K562 (cell line): ENCODE data around the gene CRPPA. TPM values are rescaled to one million over a fixed set of nuclear protein-coding genes. Genes with fewer than 3 reads are reported as not detected.

Experiments used
- CHD1 ChIP-seq: fragments of 200-600 bp; sonication (generic); IDR thresholded peaks from one replicate; pipeline ENCODE4 v1.6.1; 2012; ENCODE audit warnings: mild to moderate bottlenecking, moderate library complexity, low read length, inconsistent platforms
- HDGF ChIP-seq: fragments of 450-650 bp; IDR thresholded peaks from 2 replicates; pipeline ENCODE4 v1.6.1; 2016
- IFI16 ChIP-seq: fragments of 250-450 bp; sonication (Bioruptor Pico); IDR thresholded peaks from 2 replicates; pipeline ENCODE4 v2.1.2; 2022; ENCODE audit warnings: mild to moderate bottlenecking, inconsistent platforms
- PYGO2 ChIP-seq: fragments of 450-650 bp; IDR thresholded peaks from 2 replicates; pipeline ENCODE4 v1.6.1; 2016; ENCODE audit warnings: mild to moderate bottlenecking, missing genetic modification characterization, moderate library complexity, missing compliant biosample characterization
- SIRT6 ChIP-seq: IDR thresholded peaks from one replicate; pipeline ENCODE4 v1.6.1; 2012; ENCODE audit warnings: low read depth, mild to moderate bottlenecking, control low read depth, inconsistent platforms, low read length, moderate library complexity
- YBX1 ChIP-seq: fragments of 450-650 bp; IDR thresholded peaks from 2 replicates; pipeline ENCODE4 v1.7.1; 2016; ENCODE audit warnings: mild to moderate bottlenecking
- ZBTB1 ChIP-seq: sonication (generic); formaldehyde crosslinking; IDR thresholded peaks from 2 replicates; pipeline ENCODE4 v1.8.1; 2023; ENCODE audit warnings: missing genetic modification reagents, low read depth, mild to moderate bottlenecking, borderline replicate concordance
- ZNF76 ChIP-seq: fragments of 250-450 bp; sonication (Bioruptor Pico); IDR thresholded peaks from 2 replicates; pipeline ENCODE4 v1.4.0; 2020; ENCODE audit warnings: mild to moderate bottlenecking, moderate library complexity, borderline replicate concordance
- polyA plus RNA-seq, 8 experiments: library from polyadenylated mRNA; depleted of rRNA in 4 of 8; stranded (reverse) in 5 of 8; unstranded in 3 of 8; fragments of >200 nt; fragmentation: Nextera tagmentation in 2 of 8; fragmentation: Illumina TruSeq in 1 of 8; extraction: Ambion mirVana in 2 of 8; extraction: Trizol in 1 of 8; gene quantifications; 2 replicates each; pipeline versions ENCODE4 v1.2.1 to v1.2.3, GENCODE V29; 2011 to 2014; ENCODE audit warnings: inconsistent platforms in 1 of 8, missing spikeins in 1 of 8
- total RNA-seq, 7 experiments: library from RNA; depleted of rRNA in 6 of 7; stranded (reverse); fragments of >200 nt in 6 of 7; fragmentation: Illumina TruSeq in 2 of 7; extraction: Trizol in 2 of 7; gene quantifications; 2 replicates each; pipeline versions ENCODE4 v1.2.1 to v1.2.3, GENCODE V29; 2011 to 2021; ENCODE audit warnings: low replicate concordance in 1 of 7
- TF ChIP-seq, protein P1 (sequence below), 2 experiments: IDR thresholded peaks; 2 replicates each; pipeline ENCODE4 v1.6.1; 2012; ENCODE audit warnings: improper control_type of control experiment in 2 of 2, low read depth in 2 of 2, low read length in 2 of 2, borderline replicate concordance in 1 of 2
- TF ChIP-seq, protein P2 (sequence below), 2 experiments: fragments of 450-650 bp; IDR thresholded peaks; 2 replicates each; pipeline ENCODE4 v1.6.1; 2018; ENCODE audit warnings: mild to moderate bottlenecking in 2 of 2, low read depth in 1 of 2; ENCODE audit not compliant: partially characterized antibody in 2 of 2
- TF ChIP-seq, protein P3 (sequence below): fragments of 450-650 bp; formaldehyde crosslinking; IDR thresholded peaks from 2 replicates; pipeline ENCODE4 v1.4.0; 2020; ENCODE audit warnings: mild to moderate bottlenecking, moderate library complexity
- TF ChIP-seq, protein P4 (sequence below): IDR thresholded peaks from 2 replicates; pipeline ENCODE4 v1.6.1; 2011; ENCODE audit not compliant: insufficient read length; ENCODE audit errors: extremely low read depth
- TF ChIP-seq, protein P5 (sequence below): fragments of 450-650 bp; IDR thresholded peaks from 2 replicates; pipeline ENCODE4 v1.7.0; 2016; ENCODE audit warnings: borderline replicate concordance

CRPPA gene
- total and polyA plus RNA-seq, 9 of the 15 experiments (the other 6 are each of a cell fraction or from before 2014, with no cell fraction given) = 3.9 to 14.4 (median 7.8) TPM

DNA sequence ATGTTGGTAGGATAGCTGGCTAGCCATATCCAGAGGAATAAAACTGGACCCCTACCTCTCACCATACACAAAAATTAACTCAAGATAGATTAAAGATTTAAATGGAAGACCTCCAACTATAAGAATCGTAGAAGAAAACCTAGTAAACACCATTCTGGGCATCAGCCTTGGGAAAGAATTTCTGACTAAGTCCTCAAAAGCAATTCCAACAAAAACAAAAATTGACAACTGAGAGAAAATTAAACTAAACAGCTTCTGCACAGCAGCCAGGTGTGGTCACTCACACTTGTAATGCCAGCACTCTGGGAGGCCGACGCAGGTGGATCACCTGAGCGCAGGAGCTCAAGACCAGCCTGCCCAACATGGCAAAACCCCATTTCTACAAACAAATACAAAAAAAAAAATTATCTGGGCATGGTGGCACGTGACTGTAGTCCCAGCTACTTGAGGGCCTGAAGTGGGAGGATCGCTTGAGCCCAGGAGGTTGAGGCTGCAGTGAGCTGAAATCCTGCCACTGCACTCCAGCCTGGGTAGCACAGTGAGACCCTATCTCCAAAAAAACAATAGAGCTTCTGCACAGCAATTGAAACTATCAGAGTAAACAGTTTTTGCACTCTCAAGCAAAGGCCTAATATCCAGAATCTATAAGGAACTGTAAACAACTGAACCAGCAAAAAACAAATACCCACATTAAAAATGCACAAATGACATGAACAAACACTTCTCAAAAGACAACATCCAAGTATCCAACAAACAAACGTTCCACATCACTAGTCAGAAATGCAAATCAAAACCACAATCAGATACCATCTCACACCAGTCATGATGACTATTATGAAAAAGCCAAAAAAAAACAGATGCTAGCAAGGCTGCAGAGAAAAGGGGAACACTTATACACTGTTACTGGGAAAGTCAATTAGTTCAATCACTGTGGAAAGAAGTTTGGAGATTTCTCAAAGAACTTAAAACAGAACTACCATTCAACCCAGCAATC lies 4.8 kb downstream of the CRPPA start (continued):
- TF ChIP-seq, protein P1, sequence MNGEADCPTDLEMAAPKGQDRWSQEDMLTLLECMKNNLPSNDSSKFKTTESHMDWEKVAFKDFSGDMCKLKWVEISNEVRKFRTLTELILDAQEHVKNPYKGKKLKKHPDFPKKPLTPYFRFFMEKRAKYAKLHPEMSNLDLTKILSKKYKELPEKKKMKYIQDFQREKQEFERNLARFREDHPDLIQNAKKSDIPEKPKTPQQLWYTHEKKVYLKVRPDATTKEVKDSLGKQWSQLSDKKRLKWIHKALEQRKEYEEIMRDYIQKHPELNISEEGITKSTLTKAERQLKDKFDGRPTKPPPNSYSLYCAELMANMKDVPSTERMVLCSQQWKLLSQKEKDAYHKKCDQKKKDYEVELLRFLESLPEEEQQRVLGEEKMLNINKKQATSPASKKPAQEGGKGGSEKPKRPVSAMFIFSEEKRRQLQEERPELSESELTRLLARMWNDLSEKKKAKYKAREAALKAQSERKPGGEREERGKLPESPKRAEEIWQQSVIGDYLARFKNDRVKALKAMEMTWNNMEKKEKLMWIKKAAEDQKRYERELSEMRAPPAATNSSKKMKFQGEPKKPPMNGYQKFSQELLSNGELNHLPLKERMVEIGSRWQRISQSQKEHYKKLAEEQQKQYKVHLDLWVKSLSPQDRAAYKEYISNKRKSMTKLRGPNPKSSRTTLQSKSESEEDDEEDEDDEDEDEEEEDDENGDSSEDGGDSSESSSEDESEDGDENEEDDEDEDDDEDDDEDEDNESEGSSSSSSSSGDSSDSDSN (IDR thresholded peaks at IDR 0.05; ENCODE audit: borderline replicate concordance in 1 of 2, low read depth in 2 of 2, low read length in 2 of 2) = no peak
- TF ChIP-seq ZBTB1 (CRISPR knock-in tag) = no peak
- no peak for TF ChIP-seq CHD1
- TF ChIP-seq, protein P2, sequence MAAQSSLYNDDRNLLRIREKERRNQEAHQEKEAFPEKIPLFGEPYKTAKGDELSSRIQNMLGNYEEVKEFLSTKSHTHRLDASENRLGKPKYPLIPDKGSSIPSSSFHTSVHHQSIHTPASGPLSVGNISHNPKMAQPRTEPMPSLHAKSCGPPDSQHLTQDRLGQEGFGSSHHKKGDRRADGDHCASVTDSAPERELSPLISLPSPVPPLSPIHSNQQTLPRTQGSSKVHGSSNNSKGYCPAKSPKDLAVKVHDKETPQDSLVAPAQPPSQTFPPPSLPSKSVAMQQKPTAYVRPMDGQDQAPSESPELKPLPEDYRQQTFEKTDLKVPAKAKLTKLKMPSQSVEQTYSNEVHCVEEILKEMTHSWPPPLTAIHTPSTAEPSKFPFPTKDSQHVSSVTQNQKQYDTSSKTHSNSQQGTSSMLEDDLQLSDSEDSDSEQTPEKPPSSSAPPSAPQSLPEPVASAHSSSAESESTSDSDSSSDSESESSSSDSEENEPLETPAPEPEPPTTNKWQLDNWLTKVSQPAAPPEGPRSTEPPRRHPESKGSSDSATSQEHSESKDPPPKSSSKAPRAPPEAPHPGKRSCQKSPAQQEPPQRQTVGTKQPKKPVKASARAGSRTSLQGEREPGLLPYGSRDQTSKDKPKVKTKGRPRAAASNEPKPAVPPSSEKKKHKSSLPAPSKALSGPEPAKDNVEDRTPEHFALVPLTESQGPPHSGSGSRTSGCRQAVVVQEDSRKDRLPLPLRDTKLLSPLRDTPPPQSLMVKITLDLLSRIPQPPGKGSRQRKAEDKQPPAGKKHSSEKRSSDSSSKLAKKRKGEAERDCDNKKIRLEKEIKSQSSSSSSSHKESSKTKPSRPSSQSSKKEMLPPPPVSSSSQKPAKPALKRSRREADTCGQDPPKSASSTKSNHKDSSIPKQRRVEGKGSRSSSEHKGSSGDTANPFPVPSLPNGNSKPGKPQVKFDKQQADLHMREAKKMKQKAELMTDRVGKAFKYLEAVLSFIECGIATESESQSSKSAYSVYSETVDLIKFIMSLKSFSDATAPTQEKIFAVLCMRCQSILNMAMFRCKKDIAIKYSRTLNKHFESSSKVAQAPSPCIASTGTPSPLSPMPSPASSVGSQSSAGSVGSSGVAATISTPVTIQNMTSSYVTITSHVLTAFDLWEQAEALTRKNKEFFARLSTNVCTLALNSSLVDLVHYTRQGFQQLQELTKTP (IDR thresholded peaks at IDR 0.05; ENCODE audit: low read depth in 1 of 2, partially characterized antibody in 2 of 2) = peak in 1 of 2 experiments; percentile 96
- TF ChIP-seq, protein P3, sequence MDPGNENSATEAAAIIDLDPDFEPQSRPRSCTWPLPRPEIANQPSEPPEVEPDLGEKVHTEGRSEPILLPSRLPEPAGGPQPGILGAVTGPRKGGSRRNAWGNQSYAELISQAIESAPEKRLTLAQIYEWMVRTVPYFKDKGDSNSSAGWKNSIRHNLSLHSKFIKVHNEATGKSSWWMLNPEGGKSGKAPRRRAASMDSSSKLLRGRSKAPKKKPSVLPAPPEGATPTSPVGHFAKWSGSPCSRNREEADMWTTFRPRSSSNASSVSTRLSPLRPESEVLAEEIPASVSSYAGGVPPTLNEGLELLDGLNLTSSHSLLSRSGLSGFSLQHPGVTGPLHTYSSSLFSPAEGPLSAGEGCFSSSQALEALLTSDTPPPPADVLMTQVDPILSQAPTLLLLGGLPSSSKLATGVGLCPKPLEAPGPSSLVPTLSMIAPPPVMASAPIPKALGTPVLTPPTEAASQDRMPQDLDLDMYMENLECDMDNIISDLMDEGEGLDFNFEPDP (CRISPR knock-in tag) = no peak
- TF ChIP-seq, protein P4, sequence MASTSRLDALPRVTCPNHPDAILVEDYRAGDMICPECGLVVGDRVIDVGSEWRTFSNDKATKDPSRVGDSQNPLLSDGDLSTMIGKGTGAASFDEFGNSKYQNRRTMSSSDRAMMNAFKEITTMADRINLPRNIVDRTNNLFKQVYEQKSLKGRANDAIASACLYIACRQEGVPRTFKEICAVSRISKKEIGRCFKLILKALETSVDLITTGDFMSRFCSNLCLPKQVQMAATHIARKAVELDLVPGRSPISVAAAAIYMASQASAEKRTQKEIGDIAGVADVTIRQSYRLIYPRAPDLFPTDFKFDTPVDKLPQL = no peak
- TF ChIP-seq IFI16 (CRISPR knock-in tag) = no peak
- TF ChIP-seq ZNF76 = no peak
- TF ChIP-seq SIRT6 = no peak
- TF ChIP-seq, protein P5, sequence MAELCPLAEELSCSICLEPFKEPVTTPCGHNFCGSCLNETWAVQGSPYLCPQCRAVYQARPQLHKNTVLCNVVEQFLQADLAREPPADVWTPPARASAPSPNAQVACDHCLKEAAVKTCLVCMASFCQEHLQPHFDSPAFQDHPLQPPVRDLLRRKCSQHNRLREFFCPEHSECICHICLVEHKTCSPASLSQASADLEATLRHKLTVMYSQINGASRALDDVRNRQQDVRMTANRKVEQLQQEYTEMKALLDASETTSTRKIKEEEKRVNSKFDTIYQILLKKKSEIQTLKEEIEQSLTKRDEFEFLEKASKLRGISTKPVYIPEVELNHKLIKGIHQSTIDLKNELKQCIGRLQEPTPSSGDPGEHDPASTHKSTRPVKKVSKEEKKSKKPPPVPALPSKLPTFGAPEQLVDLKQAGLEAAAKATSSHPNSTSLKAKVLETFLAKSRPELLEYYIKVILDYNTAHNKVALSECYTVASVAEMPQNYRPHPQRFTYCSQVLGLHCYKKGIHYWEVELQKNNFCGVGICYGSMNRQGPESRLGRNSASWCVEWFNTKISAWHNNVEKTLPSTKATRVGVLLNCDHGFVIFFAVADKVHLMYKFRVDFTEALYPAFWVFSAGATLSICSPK = no peak
- no peak for TF ChIP-seq HDGF
- no peak for TF ChIP-seq YBX1
- no peak for TF ChIP-seq PYGO2 (tag)
